HEK293 (cell line): ENCODE measurements around the gene COQ10B.

Source experiments
- CTCF ChIP-seq: fragments of 450-650 bp; formaldehyde crosslinking; IDR thresholded peaks from 2 replicates; pipeline ENCODE4 v1.5.1; 2016; ENCODE audit warnings: missing biosample characterization, missing genetic modification characterization
- HOXC10 ChIP-seq: sonication (generic); formaldehyde crosslinking; IDR thresholded peaks from 2 replicates; pipeline ENCODE4 v1.8.1; 2023; ENCODE audit warnings: mild to moderate bottlenecking, missing genetic modification reagents
- INSM2 ChIP-seq: fragments of 450-650 bp; formaldehyde crosslinking; IDR thresholded peaks from 2 replicates; pipeline ENCODE4 v1.5.1; 2016; ENCODE audit warnings: missing biosample characterization, missing genetic modification characterization
- KLF17 ChIP-seq: fragments of 450-650 bp; formaldehyde crosslinking; IDR thresholded peaks from 2 replicates; pipeline ENCODE4 v1.5.1; 2016; ENCODE audit warnings: missing biosample characterization, missing genetic modification characterization
- SCRT1 ChIP-seq: fragments of 450-650 bp; formaldehyde crosslinking; IDR thresholded peaks from 2 replicates; pipeline ENCODE4 v1.5.1; 2016; ENCODE audit warnings: missing biosample characterization, missing genetic modification characterization, borderline replicate concordance
- SP7 ChIP-seq: fragments of 450-650 bp; formaldehyde crosslinking; IDR thresholded peaks from 2 replicates; pipeline ENCODE4 v1.5.1; 2016; ENCODE audit warnings: missing biosample characterization, missing genetic modification characterization
- YY1 ChIP-seq: fragments of 450-650 bp; formaldehyde crosslinking; IDR thresholded peaks from 2 replicates; pipeline ENCODE4 v1.5.1; 2018; ENCODE audit warnings: missing biosample characterization, missing genetic modification characterization
- ZBTB10 ChIP-seq: fragments of 450-650 bp; formaldehyde crosslinking; IDR thresholded peaks from 2 replicates; pipeline ENCODE4 v1.5.1; 2016; ENCODE audit warnings: missing biosample characterization, missing genetic modification characterization
- ZBTB11 ChIP-seq: fragments of 450-650 bp; formaldehyde crosslinking; conservative IDR thresholded peaks from 2 replicates; pipeline ENCODE4 v1.5.1; 2016; ENCODE audit warnings: low read depth, missing biosample characterization, missing genetic modification characterization
- ZBTB26 ChIP-seq: fragments of 450-650 bp; formaldehyde crosslinking; optimal IDR thresholded peaks from 2 replicates; pipeline ENCODE3; 2016; ENCODE audit warnings: missing biosample characterization, mild to moderate bottlenecking, missing genetic modification characterization
- ZBTB6 ChIP-seq: fragments of 450-650 bp; formaldehyde crosslinking; IDR thresholded peaks from 2 replicates; pipeline ENCODE4 v1.5.1; 2017; ENCODE audit warnings: missing biosample characterization, missing genetic modification characterization
- ZNF121 ChIP-seq: fragments of 450-650 bp; formaldehyde crosslinking; IDR thresholded peaks from 2 replicates; pipeline ENCODE4 v1.5.1; 2016; ENCODE audit warnings: missing biosample characterization, missing genetic modification characterization
- ZNF138 ChIP-seq: fragments of 450-650 bp; formaldehyde crosslinking; IDR thresholded peaks from 2 replicates; pipeline ENCODE4 v1.5.1; 2016; ENCODE audit warnings: missing biosample characterization, missing genetic modification characterization, borderline replicate concordance
- ZNF16 ChIP-seq: fragments of 450-650 bp; formaldehyde crosslinking; IDR thresholded peaks from 2 replicates; pipeline ENCODE4 v1.5.1; 2016; ENCODE audit warnings: low read depth, missing biosample characterization, missing genetic modification characterization
- ZNF292 ChIP-seq: fragments of 450-650 bp; formaldehyde crosslinking; IDR thresholded peaks from 2 replicates; pipeline ENCODE4 v1.5.1; 2016; ENCODE audit warnings: low read depth, missing biosample characterization, missing genetic modification characterization, borderline replicate concordance
- ZNF324 ChIP-seq: fragments of 450-650 bp; formaldehyde crosslinking; IDR thresholded peaks from 2 replicates; pipeline ENCODE4 v1.5.1; 2016; ENCODE audit warnings: missing biosample characterization, missing genetic modification characterization
- ZNF521 ChIP-seq: fragments of 450-650 bp; formaldehyde crosslinking; IDR thresholded peaks from 2 replicates; pipeline ENCODE4 v1.5.1; 2017; ENCODE audit warnings: missing biosample characterization, mild to moderate bottlenecking, missing genetic modification characterization
- ZNF529 ChIP-seq: fragments of 450-650 bp; formaldehyde crosslinking; IDR thresholded peaks from 2 replicates; pipeline ENCODE4 v1.5.1; 2017; ENCODE audit warnings: missing genetic modification characterization, missing biosample characterization; ENCODE audit not compliant: insufficient replicate concordance
- ZNF530 ChIP-seq: fragments of 450-650 bp; formaldehyde crosslinking; IDR thresholded peaks from 2 replicates; pipeline ENCODE4 v1.5.1; 2016; ENCODE audit warnings: low read depth, missing biosample characterization, missing genetic modification characterization
- ZNF544 ChIP-seq: fragments of 450-650 bp; formaldehyde crosslinking; IDR thresholded peaks from 2 replicates; pipeline ENCODE4 v1.5.0; 2017; ENCODE audit warnings: missing biosample characterization, missing genetic modification characterization
- ZNF580 ChIP-seq: fragments of 450-650 bp; formaldehyde crosslinking; IDR thresholded peaks from 2 replicates; pipeline ENCODE4 v1.5.1; 2016; ENCODE audit warnings: missing biosample characterization, missing genetic modification characterization
- ZNF585B ChIP-seq: fragments of 450-650 bp; formaldehyde crosslinking; IDR thresholded peaks from 2 replicates; pipeline ENCODE4 v1.5.1; 2016; ENCODE audit warnings: missing biosample characterization, missing genetic modification characterization
- ZNF704 ChIP-seq: fragments of 450-650 bp; formaldehyde crosslinking; IDR thresholded peaks from 2 replicates; pipeline ENCODE4 v1.5.1; 2016; ENCODE audit warnings: missing biosample characterization, missing genetic modification characterization

Gene COQ10B

GRCh38 chr2:197453123-197453913 is at the start of gene COQ10B (continued):
- TF ChIP-seq ZBTB11 (tag by site-specific recombination): peak; percentile 98
- TF ChIP-seq ZBTB6 (tag by site-specific recombination): 0 out of 2 replicates have a peak, but pooled peaks have one; percentile 12
- TF ChIP-seq KLF17: peak; percentile 74; the same call in 1 of the 2 replicates
- TF ChIP-seq ZNF138 (tag by site-specific recombination): no peak
- peak; percentile 58; the same call in 1 of the 2 replicates for TF ChIP-seq INSM2
- TF ChIP-seq ZNF544 (tag by site-specific recombination): no peak
- TF ChIP-seq SP7 (tag by site-specific recombination): peak; percentile 66
- TF ChIP-seq ZBTB10 (tag by site-specific recombination): peak; percentile 79
- no peak for TF ChIP-seq ZNF292 (tag by site-specific recombination)
- no peak for TF ChIP-seq ZNF585B (tag by site-specific recombination)
- 0 out of 2 replicates have a peak, but pooled peaks have one; percentile 78 for TF ChIP-seq HOXC10 (CRISPR knock-in tag)
- TF ChIP-seq ZNF529: no peak
- TF ChIP-seq ZNF704 (tag by site-specific recombination): no peak
- TF ChIP-seq YY1: peak; percentile 81
- peak; percentile 92 for TF ChIP-seq CTCF
- TF ChIP-seq ZNF16 (tag by site-specific recombination): no peak
- 0 out of 2 replicates have a peak, but pooled peaks have one; percentile 59 for TF ChIP-seq ZNF580
- no peak for TF ChIP-seq ZNF121
- peak; percentile 74 for TF ChIP-seq ZBTB26
- no peak for TF ChIP-seq ZNF521 (tag by site-specific recombination)
- TF ChIP-seq ZNF530 (tag by site-specific recombination): no peak
- TF ChIP-seq SCRT1 (tag by site-specific recombination): no peak
- TF ChIP-seq ZNF324 (tag by site-specific recombination): 0 out of 2 replicates have a peak, but pooled peaks have one; percentile 71
